ENCODE results near the gene GPD2.

DNA sequence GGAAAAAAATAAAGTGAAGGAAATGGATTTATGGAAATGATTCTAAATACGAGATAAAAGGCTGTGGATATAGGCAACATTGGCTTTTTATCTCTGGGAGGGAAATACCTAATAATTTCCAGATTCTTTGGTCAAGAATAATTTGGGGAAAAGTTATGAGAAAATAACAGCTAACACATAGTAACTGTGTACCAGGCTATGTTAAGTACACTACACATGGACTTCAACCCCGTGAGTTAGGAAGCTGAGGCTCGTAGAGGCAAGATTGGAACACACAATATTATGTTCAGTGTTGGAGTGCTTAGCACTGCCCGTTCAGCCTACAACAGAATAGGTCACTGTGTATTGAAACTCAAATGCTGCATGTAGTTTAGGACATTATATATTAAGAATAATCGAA is 34.3 kb upstream of the GPD2 start:
- TF ChIP-seq CTCF (IDR thresholded peaks at IDR 0.05) = no peak
- no peak for TF ChIP-seq POLR2A (IDR thresholded peaks at IDR 0.05)

Measured in esophagus squamous epithelium (tissue), 4 donors.